Mammary epithelial cell (primary cell): Measurements from ENCODE around the gene FBXO42.

Experiments
- EZH2 ChIP-seq: IDR thresholded peaks from 2 replicates; pipeline ENCODE4 v1.6.1; 2012; ENCODE audit warnings: low read length, inconsistent platforms, borderline replicate concordance
- TF ChIP-seq, protein P1 (sequence below), 2 donors: IDR thresholded peaks in 1 of 2; conservative IDR thresholded peaks in 1 of 2; 2 replicates each; pipeline ENCODE4 v1.5.1; 2011 to 2012; ENCODE audit warnings: inconsistent platforms in 2 of 2, low read length in 2 of 2, mild to moderate bottlenecking in 2 of 2, control low read depth in 1 of 2, low read depth in 1 of 2; ENCODE audit not compliant: insufficient read depth in 1 of 2; ENCODE audit errors: extremely low read depth in 1 of 2

GRCh38 chr1:16219968-16220500 lies 132.2 kb downstream of the FBXO42 start:
- TF ChIP-seq, protein P1, sequence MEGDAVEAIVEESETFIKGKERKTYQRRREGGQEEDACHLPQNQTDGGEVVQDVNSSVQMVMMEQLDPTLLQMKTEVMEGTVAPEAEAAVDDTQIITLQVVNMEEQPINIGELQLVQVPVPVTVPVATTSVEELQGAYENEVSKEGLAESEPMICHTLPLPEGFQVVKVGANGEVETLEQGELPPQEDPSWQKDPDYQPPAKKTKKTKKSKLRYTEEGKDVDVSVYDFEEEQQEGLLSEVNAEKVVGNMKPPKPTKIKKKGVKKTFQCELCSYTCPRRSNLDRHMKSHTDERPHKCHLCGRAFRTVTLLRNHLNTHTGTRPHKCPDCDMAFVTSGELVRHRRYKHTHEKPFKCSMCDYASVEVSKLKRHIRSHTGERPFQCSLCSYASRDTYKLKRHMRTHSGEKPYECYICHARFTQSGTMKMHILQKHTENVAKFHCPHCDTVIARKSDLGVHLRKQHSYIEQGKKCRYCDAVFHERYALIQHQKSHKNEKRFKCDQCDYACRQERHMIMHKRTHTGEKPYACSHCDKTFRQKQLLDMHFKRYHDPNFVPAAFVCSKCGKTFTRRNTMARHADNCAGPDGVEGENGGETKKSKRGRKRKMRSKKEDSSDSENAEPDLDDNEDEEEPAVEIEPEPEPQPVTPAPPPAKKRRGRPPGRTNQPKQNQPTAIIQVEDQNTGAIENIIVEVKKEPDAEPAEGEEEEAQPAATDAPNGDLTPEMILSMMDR (conservative IDR thresholded peaks at IDR 0.05 in 1 of 2, IDR thresholded peaks at IDR 0.05 in 1 of 2; ENCODE audit: extremely low read depth in 1 of 2, insufficient read depth in 1 of 2, low read depth in 1 of 2, low read length in 2 of 2) = no peak
- no peak for TF ChIP-seq EZH2
